A673 (cell line): ENCODE results near the gene DPP7. TPM values are rescaled to one million over a fixed set of nuclear protein-coding genes. Genes with fewer than 3 reads are reported as not detected.

Source experiments
- BruUV-seq: library from RNA; stranded (reverse); fragments of 400-500 nt; replicated peaks from 2 replicates; lab custom pipeline; 2021; lab: Mats Ljungman, UMichigan
- CTCF ChIA-PET: fragments of 300-600 bp; sonication (Branson Sonifier 250); formaldehyde crosslinking; loops from one replicate; lab custom pipeline; 2022; ENCODE audit warnings: antibody characterized with exemption; lab: Charles Lee
- POLR2A ChIA-PET: fragments of 300-600 bp; sonication (Branson Sonifier 250); formaldehyde crosslinking; loops from one replicate; lab custom pipeline; 2022; ENCODE audit warnings: antibody characterized with exemption; ENCODE audit not compliant: low non-redundant PET; lab: Charles Lee
- DNase-seq: peaks from one replicate; pipeline ENCODE4 v3.0.0-alpha.2; 2015; ENCODE audit warnings: low spot score
- H3K27ac ChIP-seq: fragments of 200-600 bp; sonication (generic); 2 replicates; pipeline ENCODE4 v1.5.1; 2016; ENCODE audit warnings: mixed run types, low read depth, mild to moderate bottlenecking, mixed read lengths, antibody characterized with exemption, low read length; ENCODE audit not compliant: poor library complexity, severe bottlenecking
- H3K27me3 ChIP-seq: fragments of 200-600 bp; sonication (generic); replicated peaks from 2 replicates; pipeline ENCODE4 v1.6.1; 2017; ENCODE audit warnings: mixed run types, low read depth, mild to moderate bottlenecking, mixed read lengths, antibody characterized with exemption, low read length; ENCODE audit not compliant: insufficient read depth, poor library complexity
- H3K36me3 ChIP-seq: fragments of 200-600 bp; sonication (generic); 2 replicates; pipeline ENCODE4 v1.6.1; 2016; ENCODE audit warnings: mixed run types, mild to moderate bottlenecking, mixed read lengths, antibody characterized with exemption, low read length; ENCODE audit not compliant: insufficient read depth, poor library complexity, severe bottlenecking
- H3K4me1 ChIP-seq: fragments of 200-600 bp; sonication (generic); 2 replicates; pipeline ENCODE4 v1.6.1; 2017; ENCODE audit warnings: mixed run types, mild to moderate bottlenecking, mixed read lengths, antibody characterized with exemption, low read length; ENCODE audit not compliant: insufficient read depth, poor library complexity, severe bottlenecking
- H3K4me3 ChIP-seq: fragments of 200-600 bp; sonication (generic); 2 replicates; pipeline ENCODE4 v1.5.1; 2016; ENCODE audit warnings: low read depth, mixed run types, mild to moderate bottlenecking, mixed read lengths, low read length; ENCODE audit not compliant: poor library complexity, severe bottlenecking
- H3K9me3 ChIP-seq: fragments of 200-600 bp; sonication (generic); 2 replicates; pipeline ENCODE4 v1.6.1; 2016; ENCODE audit warnings: mixed run types, low read depth, mild to moderate bottlenecking, mixed read lengths, antibody characterized with exemption, low read length; ENCODE audit not compliant: poor library complexity, severe bottlenecking
- EZH2 ChIP-seq: fragments of 200-600 bp; sonication (generic); IDR thresholded peaks from 2 replicates; pipeline ENCODE4 v1.6.1; 2017; ENCODE audit warnings: borderline replicate concordance, low read depth, mild to moderate bottlenecking, mixed read lengths, antibody characterized with exemption, low read length; ENCODE audit not compliant: poor library complexity, severe bottlenecking
- intact Hi-C: fragments of 100-400 bp; cut with micrococcal nuclease; formaldehyde crosslinking; loops from one replicate; pipeline ENCODE4 v1.10.0; 2022; ENCODE audit not compliant: unreplicated experiment
- total RNA-seq: library from RNA; stranded (reverse); gene quantifications from 2 replicates; pipeline ENCODE4 v1.2.3, GENCODE V29; 2021
- TF ChIP-seq, protein P1 (sequence below): fragments of 300-800, 200-600 bp; sonication (generic); conservative IDR thresholded peaks from 2 replicates; pipeline ENCODE4 v1.5.1; 2017; ENCODE audit warnings: low read depth, mild to moderate bottlenecking, antibody characterized with exemption, low read length, moderate library complexity, mixed read lengths

The DPP7 gene
- total RNA-seq, 1 experiment from 2014 or later, result 120 TPM

DNA sequence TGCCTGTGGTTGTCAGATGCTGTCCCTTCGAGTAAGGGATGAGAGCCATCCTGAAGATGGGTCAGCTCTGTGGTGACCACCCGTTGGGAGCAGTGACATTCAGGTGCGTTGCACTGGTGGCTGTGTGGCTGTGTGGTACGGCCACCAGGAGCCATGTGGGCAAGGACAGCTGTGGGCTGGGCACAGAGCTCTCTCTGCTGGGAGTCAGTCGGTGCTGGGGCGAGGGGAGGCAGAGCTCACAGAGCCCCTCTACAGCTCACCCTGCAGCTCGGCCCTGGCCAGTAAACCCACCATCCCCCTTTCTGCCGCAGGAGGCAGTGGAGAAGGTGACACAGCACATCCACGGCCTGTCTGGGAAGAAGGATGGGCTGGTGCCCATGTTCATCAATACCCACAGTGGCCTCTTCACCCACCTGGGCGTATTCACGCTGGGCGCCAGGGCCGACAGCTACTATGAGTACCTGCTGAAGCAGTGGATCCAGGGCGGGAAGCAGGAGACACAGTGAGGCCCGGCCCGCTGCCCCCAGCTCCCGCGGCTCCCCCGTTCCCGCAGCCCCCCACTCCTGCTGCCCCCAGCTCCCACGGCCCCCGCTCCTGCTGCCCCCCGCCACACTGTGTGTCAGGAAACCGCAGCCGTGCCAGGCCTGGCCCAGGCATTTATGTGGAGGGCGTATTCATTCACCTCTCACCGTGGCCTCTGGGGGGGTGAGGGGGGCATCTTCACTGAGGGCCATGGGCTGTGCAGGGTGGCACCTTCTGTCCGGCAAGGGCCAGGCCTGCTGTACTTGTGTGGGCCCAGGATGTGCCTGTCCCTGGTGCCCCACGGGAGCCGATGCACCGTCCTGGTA lies 8.5 kb downstream of the DPP7 start:
- no peak for DNase-seq
- Histone ChIP-seq H3K27ac (no peak overlapping the region), H3K9me3 (peaks cover 15% of the 10 kb centered on the region), H3K36me3 (peaks cover 53% of the 10 kb centered on the region), H3K4me3 (no peak overlapping the region), H3K27me3 (no peaks in the 10 kb centered on the region), H3K4me1 (no peaks in the 10 kb centered on the region)
- POLR2A ChIA-PET, result no interaction called here
- CTCF ChIA-PET, result no interaction called here
- intact Hi-C loops, result no loop called here
- BruUV-seq, result no TSS peak
- TF ChIP-seq EZH2, result no peak
- TF ChIP-seq, protein P1, sequence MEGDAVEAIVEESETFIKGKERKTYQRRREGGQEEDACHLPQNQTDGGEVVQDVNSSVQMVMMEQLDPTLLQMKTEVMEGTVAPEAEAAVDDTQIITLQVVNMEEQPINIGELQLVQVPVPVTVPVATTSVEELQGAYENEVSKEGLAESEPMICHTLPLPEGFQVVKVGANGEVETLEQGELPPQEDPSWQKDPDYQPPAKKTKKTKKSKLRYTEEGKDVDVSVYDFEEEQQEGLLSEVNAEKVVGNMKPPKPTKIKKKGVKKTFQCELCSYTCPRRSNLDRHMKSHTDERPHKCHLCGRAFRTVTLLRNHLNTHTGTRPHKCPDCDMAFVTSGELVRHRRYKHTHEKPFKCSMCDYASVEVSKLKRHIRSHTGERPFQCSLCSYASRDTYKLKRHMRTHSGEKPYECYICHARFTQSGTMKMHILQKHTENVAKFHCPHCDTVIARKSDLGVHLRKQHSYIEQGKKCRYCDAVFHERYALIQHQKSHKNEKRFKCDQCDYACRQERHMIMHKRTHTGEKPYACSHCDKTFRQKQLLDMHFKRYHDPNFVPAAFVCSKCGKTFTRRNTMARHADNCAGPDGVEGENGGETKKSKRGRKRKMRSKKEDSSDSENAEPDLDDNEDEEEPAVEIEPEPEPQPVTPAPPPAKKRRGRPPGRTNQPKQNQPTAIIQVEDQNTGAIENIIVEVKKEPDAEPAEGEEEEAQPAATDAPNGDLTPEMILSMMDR, result no peak

DNA sequence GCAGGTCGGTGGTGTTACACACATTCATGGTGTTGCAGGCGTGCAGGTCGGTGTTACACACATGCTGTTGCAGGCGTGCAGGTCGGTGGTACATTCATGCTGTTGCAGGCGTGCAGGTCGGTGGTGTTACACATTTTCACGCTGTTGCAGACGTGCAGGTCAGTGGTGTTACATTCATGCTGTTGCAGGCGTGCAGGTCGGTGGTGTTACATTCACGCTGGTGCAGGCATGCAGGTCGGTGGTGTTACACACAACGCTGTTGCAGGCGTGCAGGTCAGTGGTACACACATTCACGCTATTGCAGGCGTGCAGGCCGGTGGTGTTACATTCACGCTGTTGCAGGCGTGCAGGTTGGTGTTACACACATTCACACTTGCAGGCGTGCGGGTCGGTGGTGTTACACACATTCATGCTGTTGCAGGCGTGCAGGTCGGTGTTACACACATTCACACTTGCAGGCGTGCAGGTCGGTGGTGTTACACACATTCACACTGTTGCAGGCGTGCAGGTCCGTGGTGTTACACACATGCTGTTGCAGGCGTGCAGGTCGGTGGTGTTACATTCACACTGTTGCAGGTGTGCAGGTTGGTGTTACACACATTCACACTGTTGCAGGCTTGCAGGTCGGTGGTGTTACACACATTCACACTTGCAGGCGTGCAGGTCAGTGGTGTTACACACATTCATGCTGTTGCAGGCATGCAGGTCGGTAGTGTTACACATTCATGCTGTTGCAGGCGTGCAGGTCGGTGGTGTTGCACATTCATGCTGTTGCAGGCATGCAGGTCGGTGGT lies 11.1 kb downstream of the DPP7 start:
- Histone ChIP-seq H3K27me3 (no peaks in the 10 kb centered on the region), H3K4me3 (no peak overlapping the region), H3K36me3 (peaks cover 57% of the 10 kb centered on the region), H3K9me3 (peaks cover 15% of the 10 kb centered on the region), H3K4me1 (no peaks in the 10 kb centered on the region), H3K27ac (no peak overlapping the region)
- CTCF ChIA-PET, result interaction anchor here (0.6 kb wide), 1 partner anchor 267 kb away, joined by 3 read pairs; no protein-coding TSS in a partner anchor
- intact Hi-C loops, result no loop called here
- no TSS peak for BruUV-seq
- no peak for DNase-seq
- POLR2A ChIA-PET, result no interaction called here
- TF ChIP-seq, protein P1, result no peak
- TF ChIP-seq EZH2, result no peak

DNA sequence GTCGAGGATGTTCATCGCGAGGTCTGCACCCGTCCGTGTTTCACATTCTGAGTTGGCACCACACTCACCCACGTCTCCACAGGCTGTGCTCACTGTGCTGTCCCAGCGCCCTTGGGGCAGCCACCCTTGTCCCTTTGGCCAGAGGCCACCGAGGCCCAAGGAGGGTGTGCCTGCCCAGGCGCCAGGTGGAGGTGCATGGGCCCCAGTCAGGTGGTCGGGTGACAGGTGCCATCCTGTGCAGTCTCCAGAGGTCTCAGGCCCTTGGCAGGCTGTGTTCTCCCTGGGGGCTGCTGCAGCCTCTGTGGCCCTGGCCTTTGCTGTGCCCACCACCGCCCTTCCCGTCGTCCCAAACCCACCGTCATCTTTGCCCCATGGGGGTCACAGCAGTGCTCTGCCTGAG lies 15.3 kb downstream of the DPP7 start:
- intact Hi-C loops, result no loop called here
- ChIA-PET POLR2A (no interaction called here), CTCF (no interaction called here)
- Histone ChIP-seq H3K9me3 (peaks cover 15% of the 10 kb centered on the region), H3K4me1 (no peaks in the 10 kb centered on the region), H3K27ac (no peak overlapping the region), H3K27me3 (no peaks in the 10 kb centered on the region), H3K4me3 (no peak overlapping the region), H3K36me3 (peaks cover 46% of the 10 kb centered on the region)
- BruUV-seq, result no TSS peak
- no peak for TF ChIP-seq EZH2
- TF ChIP-seq, protein P1, result no peak
- no peak for DNase-seq
